ENCODE results near the gene CAPZA2. TPM values are rescaled to one million over a fixed set of nuclear protein-coding genes. Genes with fewer than 3 reads are reported as not detected.
"Not testable (repeated sequence)": the region's sequence is repeated elsewhere in the genome, so short reads cannot be mapped to it uniquely, and the experiment has no call there.

Gene CAPZA2
- total RNA-seq, 4 donors from 2014 or later, result 53.7 to 64.9 (median 59.6) TPM

DNA sequence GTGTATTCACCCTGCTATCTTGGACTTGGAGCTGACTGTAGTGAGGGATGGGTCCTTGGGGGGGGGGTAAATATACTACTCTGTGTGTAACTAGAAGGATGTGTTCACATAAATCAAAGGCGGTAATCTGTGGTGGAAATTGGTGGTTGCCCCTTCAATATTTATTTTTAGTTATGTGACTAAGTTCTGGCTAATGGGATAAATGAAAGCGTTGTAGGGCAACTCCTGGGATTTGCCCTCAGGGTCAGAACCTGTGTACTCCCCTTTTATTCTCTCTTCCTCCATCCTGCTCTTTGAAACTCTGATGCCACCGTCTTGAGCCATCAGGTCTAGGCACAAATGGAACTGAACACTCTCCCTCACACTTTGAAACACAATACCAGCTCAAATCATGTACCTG is 66.6 kb downstream of the CAPZA2 start:
- 51% methylated on average over 3 of the region's 3 CpGs for WGBS
- Histone ChIP-seq H3K9me3 (no peaks in the 10 kb centered on the region), H3K27ac (no peak overlapping the region), H3K4me3 (no peak overlapping the region), H3K4me1 (no peaks in the 10 kb centered on the region), H3K36me3 (no peaks in the 10 kb centered on the region), H3K27me3 (no peaks in the 10 kb centered on the region)
- DNase-seq (ENCODE audit: low spot score in 2 of 2), result no peak
- TF ChIP-seq POLR2A (IDR thresholded peaks at IDR 0.05) (no peak), EP300 (IDR thresholded peaks at IDR 0.05) (no peak), POLR2AphosphoS5 (IDR thresholded peaks at IDR 0.05) (no peak)
- TF ChIP-seq, protein P1, sequence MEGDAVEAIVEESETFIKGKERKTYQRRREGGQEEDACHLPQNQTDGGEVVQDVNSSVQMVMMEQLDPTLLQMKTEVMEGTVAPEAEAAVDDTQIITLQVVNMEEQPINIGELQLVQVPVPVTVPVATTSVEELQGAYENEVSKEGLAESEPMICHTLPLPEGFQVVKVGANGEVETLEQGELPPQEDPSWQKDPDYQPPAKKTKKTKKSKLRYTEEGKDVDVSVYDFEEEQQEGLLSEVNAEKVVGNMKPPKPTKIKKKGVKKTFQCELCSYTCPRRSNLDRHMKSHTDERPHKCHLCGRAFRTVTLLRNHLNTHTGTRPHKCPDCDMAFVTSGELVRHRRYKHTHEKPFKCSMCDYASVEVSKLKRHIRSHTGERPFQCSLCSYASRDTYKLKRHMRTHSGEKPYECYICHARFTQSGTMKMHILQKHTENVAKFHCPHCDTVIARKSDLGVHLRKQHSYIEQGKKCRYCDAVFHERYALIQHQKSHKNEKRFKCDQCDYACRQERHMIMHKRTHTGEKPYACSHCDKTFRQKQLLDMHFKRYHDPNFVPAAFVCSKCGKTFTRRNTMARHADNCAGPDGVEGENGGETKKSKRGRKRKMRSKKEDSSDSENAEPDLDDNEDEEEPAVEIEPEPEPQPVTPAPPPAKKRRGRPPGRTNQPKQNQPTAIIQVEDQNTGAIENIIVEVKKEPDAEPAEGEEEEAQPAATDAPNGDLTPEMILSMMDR (IDR thresholded peaks at IDR 0.05), result no peak

DNA sequence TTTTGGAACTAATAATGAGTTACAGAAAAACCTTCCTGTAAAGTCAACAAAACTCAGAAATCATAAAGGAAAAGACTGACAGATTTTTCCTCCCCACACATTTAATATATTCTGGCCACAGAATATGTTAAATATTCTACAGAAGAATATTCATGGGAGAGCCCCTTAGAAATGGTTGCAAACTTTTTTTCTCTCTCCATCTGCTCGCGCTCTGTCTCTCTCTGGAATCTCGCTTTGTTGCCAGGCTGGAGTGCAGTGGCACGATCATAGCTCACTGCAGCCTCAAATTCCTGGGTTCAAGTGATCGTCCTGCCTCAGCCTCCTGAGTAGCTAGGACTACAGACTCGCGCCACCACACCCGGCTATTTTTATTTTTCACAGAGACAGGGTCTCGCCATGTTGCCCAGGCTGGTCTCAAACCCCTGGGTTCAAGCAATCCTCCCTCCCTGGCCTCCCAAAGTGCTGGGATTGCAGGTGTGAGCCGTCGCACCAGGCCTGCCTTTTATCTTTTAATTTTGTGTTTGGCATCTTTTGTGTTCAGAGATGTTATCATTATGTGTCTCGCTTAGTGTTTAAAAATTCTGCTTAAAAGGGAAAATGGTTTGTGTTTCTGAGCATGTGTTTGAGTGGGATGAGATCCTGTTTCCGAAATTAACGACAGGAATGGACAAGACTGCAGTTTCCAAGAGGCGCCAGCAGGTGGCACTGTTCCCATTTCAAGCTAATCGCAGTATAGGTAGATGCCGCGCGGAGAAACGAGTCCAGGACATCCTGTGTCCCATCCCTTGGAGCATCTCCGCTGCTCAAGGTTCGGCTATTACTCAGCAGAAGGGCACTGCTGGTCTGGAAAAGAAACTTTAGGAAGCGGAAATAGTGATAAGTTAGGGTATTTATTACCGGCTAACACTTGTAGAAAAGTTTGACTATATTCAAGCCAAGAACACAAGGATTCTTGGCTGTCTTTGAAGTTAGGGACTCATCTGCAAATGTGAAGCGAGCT is 67.8 kb downstream of the CAPZA2 start:
- no peaks in the 10 kb centered on the region for H3K9me3 ChIP-seq
- TF ChIP-seq, protein P1 (IDR thresholded peaks at IDR 0.05), result peak; percentile 87 to 93
- no peak for TF ChIP-seq POLR2A (IDR thresholded peaks at IDR 0.05)
- H3K4me3 ChIP-seq, result no peak overlapping the region
- H3K36me3 ChIP-seq, result no peaks in the 10 kb centered on the region
- 32% methylated on average over 25 of the region's 25 CpGs for WGBS
- peak; percentile 89 to 90 for DNase-seq (ENCODE audit: low spot score in 2 of 2)
- no peaks in the 10 kb centered on the region for H3K4me1 ChIP-seq
- H3K27ac ChIP-seq, result no peak overlapping the region
- no peaks in the 10 kb centered on the region for H3K27me3 ChIP-seq

DNA sequence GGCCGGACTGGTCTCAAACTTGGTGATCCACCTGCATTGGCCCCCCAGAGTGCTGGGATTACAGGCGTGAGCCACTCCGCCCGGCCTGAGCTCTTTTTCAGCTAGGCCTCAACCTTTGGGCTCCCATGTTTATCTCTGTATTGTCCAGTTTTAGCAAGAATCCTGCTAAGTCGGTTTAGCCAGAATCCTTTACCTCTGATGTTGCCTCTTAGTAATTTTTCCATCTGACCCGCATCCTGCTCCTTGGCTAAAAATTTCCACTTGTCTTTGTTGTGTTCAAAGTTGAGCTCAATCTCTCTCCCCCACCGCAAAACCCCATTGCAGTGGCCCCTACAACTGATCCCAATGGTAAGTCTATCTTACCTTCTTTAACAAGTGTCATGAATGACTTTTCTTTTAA is 70.2 kb downstream of the CAPZA2 start:
- TF ChIP-seq EP300 (IDR thresholded peaks at IDR 0.05) (no peak), POLR2AphosphoS5 (IDR thresholded peaks at IDR 0.05) (no peak), POLR2A (IDR thresholded peaks at IDR 0.05) (no peak)
- TF ChIP-seq, protein P1 (IDR thresholded peaks at IDR 0.05), result no peak
- WGBS, result 97% methylated on average over 7 of the region's 7 CpGs

DNA sequence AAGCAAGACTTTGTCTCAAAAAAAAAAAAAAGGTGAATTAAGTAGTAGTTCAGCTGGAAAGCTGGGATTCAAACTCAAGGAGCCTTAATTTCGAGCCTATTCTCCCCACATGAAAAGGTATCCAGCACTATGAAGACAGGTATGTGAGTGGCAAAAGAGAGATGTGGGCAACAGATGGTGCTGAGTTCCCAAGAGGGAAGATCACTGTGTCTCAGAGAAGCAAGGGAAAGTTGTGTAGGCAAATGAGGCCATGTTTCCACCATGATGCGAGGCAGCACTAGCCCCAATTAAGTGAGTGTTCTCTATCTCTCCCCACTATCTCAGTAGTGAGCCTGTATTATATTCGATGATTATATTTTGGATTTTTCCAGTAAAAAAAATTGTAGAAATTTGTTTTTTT is 71.1 kb downstream of the CAPZA2 start:
- no peak for TF ChIP-seq POLR2A (IDR thresholded peaks at IDR 0.05)
- TF ChIP-seq EP300 (IDR thresholded peaks at IDR 0.05), result no peak
- TF ChIP-seq, protein P1 (IDR thresholded peaks at IDR 0.05), result no peak
- TF ChIP-seq POLR2AphosphoS5 (IDR thresholded peaks at IDR 0.05), result no peak
- Histone ChIP-seq H3K27ac (no peak overlapping the region), H3K9me3 (no peaks in the 10 kb centered on the region), H3K27me3 (peaks cover 2% of the 10 kb centered on the region), H3K4me1 (no peaks in the 10 kb centered on the region), H3K36me3 (no peaks in the 10 kb centered on the region), H3K4me3 (no peak overlapping the region)
- whole genome bisulfite sequencing, result 95% methylated on average over 3 of the region's 3 CpGs
- DNase-seq (ENCODE audit: low spot score in 2 of 2), result no peak

More for the DNA sequence above, 70.2 kb downstream of the CAPZA2 start:
- no peak overlapping the region for H3K27ac ChIP-seq
- no peak for DNase-seq (ENCODE audit: low spot score in 2 of 2)
- no peaks in the 10 kb centered on the region for H3K4me1 ChIP-seq
- H3K9me3 ChIP-seq, result no peaks in the 10 kb centered on the region
- H3K27me3 ChIP-seq, result peaks cover 2% of the 10 kb centered on the region
- no peaks in the 10 kb centered on the region for H3K36me3 ChIP-seq
- H3K4me3 ChIP-seq, result no peak overlapping the region

DNA sequence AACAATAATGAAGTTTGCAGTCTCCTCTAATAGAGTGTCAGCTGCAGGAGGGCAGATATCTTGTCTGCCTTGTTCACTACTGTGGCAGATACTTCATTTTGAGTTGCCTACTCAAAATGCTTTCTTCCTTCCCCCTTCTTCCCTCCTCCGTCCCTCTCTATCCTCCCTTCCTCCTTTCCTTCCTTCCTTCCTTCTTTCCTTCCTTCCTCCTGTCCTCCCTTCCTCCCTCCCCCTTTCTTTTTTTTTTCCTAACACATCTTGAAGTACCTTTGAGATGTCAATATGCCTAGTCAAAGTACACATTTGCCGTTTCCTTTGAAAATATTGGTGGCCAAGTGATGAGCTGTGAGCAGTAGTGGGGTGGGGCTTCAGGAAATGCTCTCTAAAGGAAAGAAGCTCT is 72.2 kb downstream of the CAPZA2 start:
- Histone ChIP-seq H3K9me3 (no peaks in the 10 kb centered on the region), H3K27ac (no peak overlapping the region), H3K4me3 (no peak overlapping the region), H3K36me3 (no peaks in the 10 kb centered on the region), H3K27me3 (peaks cover 2% of the 10 kb centered on the region), H3K4me1 (no peaks in the 10 kb centered on the region)
- no peak for DNase-seq (ENCODE audit: low spot score in 2 of 2)
- TF ChIP-seq POLR2A (IDR thresholded peaks at IDR 0.05) (no peak), POLR2AphosphoS5 (IDR thresholded peaks at IDR 0.05) (no peak), EP300 (IDR thresholded peaks at IDR 0.05) (no peak)
- TF ChIP-seq, protein P1 (IDR thresholded peaks at IDR 0.05), result no peak
- WGBS, result 79% methylated on average over 2 of the region's 2 CpGs

DNA sequence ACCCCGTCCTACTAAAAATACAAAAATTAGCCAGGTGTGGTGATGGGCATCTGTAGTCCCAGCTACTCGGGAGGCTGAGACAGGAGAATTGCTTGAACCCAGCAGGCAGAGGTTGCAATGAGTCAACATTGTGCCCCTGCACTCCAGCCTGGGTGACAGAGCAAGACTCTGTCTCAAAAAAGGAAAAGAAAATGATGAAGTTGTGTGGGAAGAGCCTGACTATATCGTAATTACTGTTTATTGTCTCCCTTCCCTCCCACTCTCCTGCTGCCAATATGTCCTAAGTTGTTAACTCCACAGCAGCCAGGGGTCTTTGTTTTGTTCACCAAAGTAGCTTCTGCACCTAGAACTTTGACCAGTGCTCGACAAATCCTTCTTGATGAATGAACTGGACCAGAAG is 74.5 kb downstream of the CAPZA2 start:
- not testable (repeated sequence) for H3K4me1 ChIP-seq; DNase-seq (ENCODE audit: low spot score in 2 of 2); H3K4me3 ChIP-seq; H3K36me3 ChIP-seq; H3K27me3 ChIP-seq; H3K9me3 ChIP-seq; H3K27ac ChIP-seq
- WGBS, result 64% methylated on average over 4 of the region's 4 CpGs

Data from suprapubic skin (tissue), 4 donors.